Measurements from ENCODE around the gene HOXA6.

The HOXA6 gene

DNA sequence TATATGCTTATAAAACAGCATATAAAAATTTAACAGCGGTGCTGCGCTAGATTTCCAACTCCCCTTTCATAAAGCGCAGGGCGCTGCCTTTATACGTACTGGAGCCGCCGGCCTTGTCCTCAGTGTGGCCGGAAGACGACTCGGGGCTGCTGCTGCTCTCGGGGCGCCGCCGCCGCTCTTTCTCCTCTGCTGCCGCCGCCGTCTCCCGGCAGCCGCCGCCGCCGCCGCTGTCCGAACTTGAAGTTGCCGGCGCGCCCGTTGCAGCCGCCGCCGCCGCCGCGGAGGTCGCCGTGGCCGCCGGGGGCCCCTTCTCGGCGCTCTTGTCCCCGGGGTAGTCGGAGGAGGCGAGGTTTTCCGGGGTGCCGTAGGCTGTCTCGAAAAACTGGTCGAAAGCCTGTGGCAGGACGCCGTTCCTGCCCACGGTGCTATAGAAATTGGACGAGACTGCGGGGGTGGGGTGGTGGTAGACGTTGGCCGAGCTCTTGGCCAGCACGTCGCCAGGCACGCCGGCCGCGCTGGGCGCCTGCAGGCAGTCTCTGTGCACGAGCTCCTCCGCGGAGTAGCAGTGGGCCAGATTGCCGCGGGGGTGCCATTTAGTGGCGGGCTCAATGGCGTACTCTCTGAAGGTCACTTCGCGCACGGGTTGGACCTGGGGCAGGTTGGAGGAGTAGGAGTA lies 36.9 kb upstream of the HOXA6 start:
- FAIRE-seq = no peak

DNA sequence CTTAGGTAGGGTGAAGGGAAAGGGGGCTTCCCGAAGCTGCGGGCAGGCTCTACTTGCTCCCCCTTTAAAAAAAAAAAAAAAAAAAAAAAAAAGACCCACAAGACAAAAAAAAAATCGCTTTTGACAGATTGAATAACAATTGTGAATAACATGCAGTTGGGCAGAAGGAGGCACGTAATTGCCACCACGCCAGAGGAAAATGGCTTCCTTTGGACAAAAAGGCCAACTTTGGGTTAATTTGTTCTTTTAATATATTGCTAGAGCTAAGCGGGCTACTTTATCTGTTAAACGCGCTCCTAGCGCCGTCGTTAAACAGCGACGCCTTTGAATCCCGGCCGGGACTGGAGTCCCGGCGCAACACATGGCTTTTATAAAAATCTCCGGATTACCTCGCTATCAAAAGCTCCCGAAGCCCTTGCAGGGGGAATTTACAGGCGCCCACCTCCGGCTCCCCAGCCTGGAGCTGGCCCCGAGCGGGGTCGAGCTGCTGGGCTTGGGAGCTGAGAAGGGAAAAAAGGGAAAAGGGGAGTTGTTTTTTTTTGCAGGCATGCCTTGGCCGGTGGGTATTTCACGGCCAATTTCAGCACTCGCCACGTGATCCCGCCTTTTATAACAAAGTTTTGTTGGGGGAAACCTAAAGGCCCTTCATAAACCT lies 36.2 kb upstream of the HOXA6 start:
- no peak for FAIRE-seq

DNA sequence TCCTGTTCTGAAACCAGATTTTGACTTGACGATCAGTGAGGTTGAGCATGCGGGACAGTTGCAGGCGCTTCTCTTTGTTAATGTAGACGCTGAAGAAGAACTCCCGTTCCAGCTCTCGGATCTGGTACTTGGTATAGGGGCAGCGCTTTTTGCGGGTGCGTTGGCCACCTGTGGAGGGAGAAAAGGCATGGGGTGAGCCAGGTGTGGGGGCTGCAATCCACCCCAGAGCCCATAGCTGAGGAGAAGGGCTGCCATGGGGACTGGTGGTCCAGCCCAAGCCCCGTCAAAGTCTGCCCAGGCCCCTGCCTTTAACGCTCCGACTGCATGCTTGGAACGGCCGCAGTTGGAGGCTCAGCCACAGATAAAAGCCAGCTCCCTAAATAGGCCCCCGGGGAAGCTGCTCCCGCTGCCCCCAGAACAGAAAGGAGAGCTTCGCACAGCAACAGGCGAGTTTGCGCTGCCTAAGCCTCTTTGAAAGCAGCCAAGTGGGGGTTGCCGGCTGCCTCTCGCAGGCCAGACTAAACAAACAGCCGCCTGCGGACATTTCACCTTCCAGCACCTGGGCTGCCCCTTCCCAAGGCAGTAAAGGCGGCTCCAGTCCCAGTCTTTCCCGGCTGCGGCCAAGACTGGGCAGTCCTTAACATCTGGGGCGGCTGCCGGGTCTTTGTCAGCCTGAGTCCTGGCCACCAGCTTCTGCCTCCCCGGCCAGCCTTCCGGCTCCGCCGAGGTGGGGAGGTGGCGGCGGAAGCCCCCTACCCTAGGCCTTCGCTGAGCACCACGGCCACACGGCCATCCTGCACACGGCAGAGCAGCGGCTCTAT lies 35.5 kb upstream of the HOXA6 start:
- FAIRE-seq = no peak

DNA sequence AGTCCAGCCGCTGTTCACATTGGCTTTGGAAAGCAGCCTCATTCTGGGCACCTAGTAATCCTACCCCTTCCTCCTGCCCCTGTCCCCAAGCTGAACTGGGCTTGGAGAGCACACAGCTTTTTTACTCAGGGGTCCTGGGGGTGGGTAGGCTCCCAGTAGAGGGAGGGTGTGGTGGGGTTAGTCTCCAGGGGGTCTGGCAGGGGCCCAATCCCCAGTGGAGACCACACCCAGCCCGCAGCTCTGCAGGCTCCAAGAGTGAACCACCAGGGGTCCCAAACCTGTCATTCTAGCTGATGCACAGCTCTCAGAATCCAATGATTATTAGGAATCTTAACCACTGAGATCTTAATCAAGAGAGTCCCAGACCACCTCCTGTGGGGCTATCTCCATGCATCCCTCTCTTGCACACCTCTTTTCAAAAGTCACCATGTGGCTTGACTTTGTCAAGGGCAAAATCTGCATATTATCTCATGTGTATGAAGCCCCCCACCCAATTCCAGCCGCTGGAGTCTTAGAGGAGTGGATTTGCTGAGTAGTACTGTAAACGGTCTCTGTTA lies 34.8 kb upstream of the HOXA6 start:
- no peak for FAIRE-seq

DNA sequence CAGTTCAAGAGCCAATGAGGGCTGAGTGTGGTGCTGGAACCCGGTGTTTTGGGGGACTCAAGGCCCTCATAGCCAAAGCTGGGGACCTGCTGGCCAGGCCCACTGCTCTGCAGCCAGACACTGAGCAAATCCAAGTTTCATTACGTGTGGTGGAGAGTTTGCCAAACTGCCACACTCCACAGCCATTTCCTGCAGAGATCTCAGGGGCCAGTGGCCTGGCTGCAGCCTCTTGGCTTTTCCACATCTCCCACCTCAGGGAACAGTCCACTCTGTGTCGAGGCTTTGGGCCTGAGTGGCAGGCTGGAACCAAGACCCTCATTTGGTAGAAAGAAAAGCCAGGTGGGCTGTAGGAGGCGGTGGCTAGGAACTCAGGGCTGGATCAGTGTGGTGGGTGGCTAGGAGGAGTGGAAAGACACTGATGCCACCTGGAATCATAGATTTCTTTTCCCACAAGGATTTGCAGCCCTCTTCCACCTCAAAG lies 34.3 kb upstream of the HOXA6 start:
- no peak for FAIRE-seq

DNA sequence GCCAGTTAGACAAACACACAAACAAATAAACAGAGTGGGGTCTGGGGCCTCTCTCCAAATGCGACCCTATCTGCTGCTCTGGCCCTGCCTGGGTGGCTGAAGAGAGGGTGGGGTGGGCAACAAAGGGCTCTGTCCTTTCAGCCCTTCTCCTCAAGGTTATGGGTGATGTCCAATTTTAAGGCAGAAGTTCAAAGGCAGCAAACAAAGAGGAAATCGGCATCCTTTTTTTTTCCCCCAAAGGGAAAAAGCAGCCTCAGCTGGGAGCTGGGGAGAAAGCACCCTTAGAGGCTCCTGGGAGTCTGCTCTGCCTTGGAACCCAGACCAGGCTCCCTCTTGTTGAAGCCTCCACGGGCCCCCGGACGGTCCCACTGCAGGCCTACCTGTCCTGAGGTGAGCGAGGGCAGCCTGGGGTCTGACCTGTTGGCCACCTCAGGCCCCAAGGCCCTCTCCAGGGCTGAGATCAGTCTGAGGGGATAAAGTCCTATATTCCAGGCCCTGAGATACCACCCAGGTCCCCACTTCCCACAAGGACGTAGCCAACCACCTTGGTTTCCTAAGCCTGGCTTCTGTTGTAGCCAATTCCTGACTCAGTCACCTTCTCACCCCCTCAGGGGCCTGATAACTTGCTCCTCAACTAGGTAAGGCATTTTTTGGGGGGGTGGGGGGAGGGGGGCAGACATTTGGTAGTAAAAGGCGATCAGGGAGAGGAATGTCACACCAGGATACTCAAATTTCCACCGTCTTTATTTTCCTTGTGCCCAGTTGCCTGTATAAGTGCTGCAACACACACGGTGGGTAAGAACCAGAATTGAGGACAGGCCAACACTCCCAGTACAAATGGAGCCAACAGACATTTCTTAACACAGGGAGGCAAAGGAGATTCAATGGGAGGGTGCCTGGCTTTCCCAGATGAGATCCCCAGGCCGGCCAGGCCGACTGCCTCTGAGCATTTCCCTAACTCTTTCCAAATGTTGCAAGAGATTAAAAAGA lies 33.2 kb upstream of the HOXA6 start:
- FAIRE-seq = no peak

DNA sequence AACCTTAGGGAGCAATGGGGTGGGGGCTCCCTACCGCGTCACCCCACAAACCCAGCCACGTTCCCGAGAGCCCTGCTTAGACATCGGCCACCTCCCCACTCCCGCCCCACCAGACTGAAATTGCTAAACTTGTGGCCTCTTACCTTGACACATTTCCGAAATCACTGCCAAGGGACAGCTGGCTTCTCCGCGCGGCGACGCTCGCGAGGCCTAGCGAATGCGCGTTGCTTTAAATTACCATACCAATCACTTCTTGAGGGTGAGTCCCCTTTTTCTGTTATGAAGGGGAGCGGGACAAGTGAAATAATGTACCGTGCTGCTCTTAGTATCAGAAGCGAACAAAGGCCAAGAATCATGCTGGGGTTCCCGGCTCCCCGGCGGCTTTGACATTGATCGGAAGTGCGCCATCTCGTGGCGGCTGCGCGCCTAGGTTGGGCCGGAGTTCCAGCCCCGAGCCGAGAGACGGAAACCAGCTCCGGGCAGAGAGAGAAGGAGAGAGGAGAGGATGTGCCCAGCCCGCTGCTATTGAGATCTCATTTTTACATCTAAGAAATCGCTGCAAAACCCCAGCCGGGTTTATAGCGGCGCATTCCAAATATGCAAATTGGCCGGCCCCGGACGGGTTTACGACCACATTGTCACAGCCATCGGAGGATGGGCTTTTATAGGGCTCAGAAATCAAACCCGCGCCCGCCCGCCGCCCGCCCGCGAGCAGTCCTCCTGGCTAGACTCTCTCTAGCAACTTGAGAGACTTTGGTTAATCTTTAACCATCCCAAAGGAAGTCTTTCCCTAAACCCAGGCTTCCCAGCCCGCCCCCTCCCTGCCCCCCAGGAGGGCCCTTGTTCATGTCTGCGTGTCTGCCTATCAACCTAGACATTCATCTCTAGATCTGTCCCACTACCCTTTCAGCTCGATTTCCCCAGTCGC lies 32.2 kb upstream of the HOXA6 start:
- no peak for FAIRE-seq

DNA sequence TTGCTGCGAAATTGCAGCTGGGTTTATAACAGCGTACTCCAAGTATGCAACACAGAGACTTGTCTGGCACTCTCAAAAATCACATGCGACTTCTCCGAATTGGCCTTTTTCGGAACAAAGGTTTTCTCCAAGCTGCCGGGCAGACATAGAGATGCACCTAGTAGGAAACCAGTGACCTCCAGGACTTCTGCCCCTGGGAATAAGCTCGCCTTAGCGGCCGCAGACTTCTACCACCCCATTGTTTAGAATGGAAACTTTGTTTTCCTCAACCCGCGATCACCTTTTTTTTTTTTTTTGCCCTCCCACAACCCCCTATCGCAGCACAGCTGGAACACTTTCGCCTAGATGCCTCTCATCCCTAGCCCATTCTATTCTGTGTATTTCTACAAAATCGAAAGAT lies 31.5 kb upstream of the HOXA6 start:
- no peak for FAIRE-seq

DNA sequence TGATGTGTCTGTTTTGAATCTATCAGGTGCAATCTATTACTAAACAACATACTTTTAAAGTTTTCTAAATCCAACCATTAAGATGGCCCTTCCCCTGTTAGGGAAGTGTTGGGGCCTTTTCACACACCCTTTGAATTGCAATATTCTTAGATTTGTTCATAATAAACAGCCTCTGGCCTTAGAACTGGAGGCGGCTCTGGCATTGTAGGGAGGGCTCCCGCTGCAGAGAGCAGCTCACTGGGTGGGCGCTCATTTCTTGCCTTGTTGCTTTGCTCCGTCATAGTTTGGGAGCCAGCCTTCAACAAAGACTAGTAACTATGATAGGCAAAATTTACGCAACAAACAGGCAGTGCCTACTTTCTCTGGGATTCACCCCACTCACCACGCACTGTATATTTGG lies 30.8 kb upstream of the HOXA6 start:
- FAIRE-seq = no peak

DNA sequence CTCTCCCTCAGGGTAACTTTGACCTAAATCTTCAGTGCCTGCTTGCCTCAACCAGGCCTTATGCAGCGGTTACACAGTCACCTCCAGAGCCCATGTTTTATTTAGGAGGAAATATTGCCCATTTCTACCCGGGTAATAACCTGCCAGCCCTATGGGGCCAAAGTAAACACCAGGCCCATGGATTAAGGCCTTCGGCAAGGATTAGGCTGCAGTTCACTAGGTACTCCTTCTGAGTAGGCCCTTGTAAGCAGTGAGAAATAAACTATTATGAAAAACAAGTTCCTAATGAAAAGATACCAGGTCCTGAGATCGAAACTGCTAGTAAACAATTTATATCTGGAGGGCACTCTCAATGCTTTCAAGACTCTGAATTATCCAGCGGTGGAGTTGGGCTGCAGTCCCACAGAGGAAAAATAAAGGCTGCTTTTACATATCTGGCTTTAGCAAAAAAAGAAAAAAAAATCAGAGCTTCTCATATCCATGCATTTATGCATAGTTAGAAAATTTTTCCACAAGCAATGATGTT lies 30.3 kb upstream of the HOXA6 start:
- FAIRE-seq = no peak

DNA sequence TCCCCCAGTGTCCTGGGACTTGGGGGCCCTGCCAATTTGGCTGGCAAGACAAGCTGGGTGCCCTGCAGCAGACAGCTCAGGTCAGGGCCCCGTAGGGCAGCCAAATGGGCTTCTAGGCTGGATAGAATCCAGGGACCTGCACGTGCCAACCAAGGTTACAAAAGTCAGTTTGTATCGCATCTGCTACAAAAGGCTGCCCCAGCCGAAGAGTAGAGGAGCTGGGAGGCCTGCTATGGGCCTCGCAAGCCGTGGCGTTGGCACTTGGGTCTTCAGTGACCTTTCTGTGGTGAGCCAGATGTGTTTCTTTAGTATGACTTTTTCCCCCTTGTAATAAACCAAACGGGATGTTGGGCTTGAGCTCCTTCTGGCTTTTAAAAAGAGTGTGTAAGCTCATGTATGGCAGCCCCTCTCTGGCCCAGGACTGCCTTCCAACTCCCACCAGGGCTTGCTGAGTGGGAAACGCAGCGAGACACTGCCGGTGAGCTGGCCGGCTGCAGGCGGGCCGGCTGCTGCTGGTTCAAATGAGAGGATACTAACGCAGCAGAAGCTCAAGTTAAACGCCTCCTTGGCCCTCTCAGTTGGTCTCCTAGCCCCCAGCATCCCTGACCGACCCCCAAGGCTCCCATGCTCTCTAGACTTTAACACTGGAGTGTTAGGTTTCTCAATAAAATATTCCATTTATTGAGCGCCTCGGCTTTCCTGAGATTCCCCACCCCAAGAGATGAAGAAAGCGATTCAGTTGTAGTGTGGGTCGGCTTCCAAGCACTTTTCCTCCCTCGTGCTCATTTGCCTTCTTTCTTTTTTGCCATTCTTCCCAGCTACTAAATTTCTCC lies 29.6 kb upstream of the HOXA6 start:
- FAIRE-seq = no peak

DNA sequence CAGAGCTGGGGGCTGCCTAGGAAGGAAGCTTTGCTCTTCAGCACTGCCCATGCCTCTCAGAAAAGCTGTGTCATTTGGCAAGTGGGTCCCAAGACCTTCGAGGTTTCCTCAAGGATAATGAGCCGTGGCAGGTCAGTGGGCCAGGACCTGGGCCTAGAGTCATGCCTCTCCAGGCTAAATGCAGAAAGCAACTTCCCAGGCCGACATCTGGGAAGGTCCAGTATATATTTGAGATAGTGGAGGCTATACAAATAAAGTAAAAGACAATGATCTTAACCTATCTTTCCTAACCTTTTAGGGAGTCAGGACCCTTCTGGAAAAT lies 28.9 kb upstream of the HOXA6 start:
- FAIRE-seq = no peak

DNA sequence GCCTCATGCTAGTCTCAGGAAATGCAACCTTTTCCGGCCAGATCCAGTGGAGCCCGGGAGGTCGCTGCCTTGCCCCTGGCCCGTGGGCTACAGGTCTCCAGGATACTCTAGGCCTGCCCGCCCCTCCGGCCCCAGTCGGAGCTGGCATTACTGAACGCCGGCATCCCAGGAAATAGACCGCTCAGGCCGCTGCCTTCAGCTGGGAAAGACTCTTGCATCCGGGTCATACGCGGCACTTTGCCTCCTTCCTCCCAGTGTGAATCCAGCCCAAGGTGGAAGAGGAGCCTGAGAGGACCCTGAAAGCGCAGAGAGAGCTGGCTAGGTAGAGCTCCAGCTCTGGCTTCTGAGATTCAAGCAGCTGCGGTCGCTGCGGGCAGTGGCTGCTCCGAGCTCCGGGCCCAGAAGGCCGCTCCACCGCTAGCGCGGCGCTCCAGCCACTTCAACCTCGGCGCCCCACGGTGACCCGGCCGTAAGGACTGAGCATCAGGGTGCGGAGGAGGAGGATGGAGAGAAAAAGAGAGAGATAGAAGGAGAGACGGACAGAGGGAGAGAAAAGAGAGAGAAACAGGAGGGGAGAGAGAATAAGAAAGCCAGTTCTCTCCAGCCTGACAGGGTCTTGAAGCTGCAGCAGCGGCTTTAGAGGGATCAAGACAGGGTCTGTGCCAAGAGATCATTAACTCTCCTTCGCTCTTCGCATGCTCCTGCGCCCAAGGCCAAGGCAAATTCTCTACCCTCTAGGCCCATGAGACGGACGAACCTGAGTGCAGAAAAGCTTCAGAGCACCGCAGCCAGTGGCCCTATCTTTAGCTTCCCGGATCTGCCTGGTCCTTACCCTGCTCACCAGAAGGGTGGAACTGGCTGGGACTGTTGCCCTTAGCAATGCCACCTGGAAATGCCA lies 28.3 kb upstream of the HOXA6 start:
- no peak for FAIRE-seq

DNA sequence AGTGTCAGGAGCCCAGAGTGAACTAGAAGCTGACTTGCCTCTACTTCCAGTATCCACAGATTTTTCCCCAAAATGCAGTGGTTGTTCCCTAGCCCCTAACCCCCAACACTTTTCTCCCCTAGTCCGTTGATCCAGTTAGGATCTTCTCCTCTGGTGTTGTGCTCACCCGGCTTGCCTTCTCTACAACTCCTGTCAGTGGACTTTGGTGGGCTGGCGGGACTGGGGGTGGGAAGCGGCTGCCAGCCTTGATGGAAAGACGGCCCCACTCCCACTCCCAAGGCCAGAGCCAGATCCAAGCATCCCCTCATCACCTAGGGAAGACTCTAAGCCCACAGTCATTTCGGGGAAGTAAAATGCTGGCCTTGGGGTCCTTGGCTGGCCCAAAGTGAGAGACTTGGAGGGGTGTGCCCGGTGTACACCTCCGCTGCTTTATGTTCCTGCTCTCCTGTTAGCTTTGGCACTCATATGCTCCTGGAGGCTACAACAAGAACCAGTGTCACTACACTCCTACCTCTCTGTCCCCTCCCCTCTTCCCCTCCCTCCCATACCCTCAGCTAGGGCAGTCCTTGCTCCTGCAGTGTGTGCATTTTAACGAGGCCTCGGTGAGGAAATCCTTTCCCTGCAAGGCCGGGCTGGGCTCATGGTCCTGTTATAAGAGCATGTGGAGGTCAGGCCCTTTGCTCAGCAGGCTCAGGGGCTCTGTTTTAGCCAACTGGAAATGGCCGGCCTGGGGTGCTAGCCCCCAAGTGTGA lies 27.5 kb upstream of the HOXA6 start:
- FAIRE-seq = no peak

DNA sequence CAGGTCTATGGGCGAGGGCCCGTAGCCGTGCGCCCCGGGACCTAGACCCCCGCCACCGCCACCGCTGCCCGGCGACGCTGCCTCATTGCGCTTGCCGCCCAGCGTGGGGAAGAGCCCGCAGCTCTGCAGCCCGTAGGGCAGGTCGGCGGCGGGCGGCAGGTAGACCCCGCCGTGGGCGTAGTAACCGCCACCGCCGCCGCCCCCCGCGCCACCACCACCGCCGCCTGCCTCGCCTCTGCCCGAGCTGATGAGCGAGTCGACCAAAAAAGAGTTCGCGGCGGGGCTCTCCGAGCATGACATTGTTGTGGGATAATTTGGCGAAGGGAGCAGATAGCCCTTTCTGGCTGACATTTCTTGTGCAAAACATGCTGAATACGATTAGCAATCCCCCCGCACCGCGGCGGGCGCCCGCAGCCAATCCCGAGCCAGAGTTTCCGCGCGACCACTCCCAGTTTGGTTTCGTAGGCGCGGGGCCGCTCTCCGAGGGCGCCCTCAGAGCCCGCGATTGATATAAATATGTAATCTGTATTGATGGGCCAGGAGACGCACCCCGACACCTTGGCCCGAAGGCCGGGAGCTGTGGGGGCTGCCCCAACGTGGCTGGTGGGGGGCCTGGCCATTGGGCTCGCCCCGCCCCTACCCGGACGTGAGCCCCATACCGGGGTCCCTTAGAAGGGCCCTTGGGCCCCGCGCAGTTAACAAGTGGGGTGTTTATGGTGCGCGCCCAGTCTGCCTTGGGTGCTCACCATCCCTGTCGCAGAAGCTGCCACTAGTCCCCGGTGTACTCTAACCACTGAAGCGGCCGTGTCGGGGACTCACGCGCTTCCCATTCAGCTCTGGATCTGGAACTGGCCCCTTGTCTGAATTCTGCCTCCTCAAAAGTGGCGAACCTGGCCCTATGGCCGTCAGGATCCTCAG lies 26.6 kb upstream of the HOXA6 start, which contains the start of gene HOXA10:
HOXA10 (minus strand) TSS at position 365 of the 918 bp plus-strand sequence; CDS start at position 351, 14 bp downstream.
- FAIRE-seq = no peak

DNA sequence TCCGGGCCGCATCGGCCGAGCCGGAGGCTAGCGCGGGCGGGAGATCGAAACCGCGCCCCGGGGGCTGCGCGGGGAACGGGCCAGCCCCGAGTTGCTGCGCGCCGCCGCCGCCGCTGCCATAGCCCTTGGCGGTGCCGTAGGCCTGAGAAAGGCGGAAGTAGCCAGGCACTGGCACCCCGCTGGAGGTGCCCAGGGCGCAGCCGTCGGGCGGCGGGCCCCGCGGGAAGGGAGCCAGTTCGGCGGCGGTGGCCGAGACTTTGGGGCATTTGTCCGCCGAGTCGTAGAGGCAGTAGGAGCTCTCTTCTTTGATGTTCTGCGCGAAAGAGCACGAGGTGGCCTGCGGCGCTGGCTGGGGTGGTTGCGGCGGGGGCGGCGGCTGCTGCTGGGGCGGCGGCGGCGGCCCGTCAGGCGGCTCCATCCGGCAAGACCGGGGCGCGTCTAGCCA lies 26.0 kb upstream of the HOXA6 start:
- FAIRE-seq = no peak
